HEK293 (cell line): ENCODE results near the gene APOO.

ENCODE experiments used
- REST ChIP-seq: fragments of 450-650 bp; formaldehyde crosslinking; IDR thresholded peaks from 2 replicates; pipeline ENCODE4 v1.5.1; 2016; ENCODE audit warnings: missing biosample characterization, missing genetic modification characterization
- YY1 ChIP-seq: fragments of 450-650 bp; formaldehyde crosslinking; IDR thresholded peaks from 2 replicates; pipeline ENCODE4 v1.5.1; 2018; ENCODE audit warnings: missing biosample characterization, missing genetic modification characterization
- ZEB2 ChIP-seq: fragments of 450-650 bp; formaldehyde crosslinking; IDR thresholded peaks from 2 replicates; pipeline ENCODE4 v1.5.1; 2016; ENCODE audit warnings: missing biosample characterization, missing genetic modification characterization
- ZNF664 ChIP-seq: fragments of 450-650 bp; formaldehyde crosslinking; IDR thresholded peaks from 2 replicates; pipeline ENCODE4 v1.5.1; 2016; ENCODE audit warnings: missing biosample characterization, missing genetic modification characterization
- ZXDB ChIP-seq: fragments of 450-650 bp; formaldehyde crosslinking; IDR thresholded peaks from 2 replicates; pipeline ENCODE4 v1.5.1; 2016; ENCODE audit warnings: missing biosample characterization, missing genetic modification characterization
- TF ChIP-seq, protein P1 (sequence below): fragments of 450-650 bp; formaldehyde crosslinking; IDR thresholded peaks from 2 replicates; pipeline ENCODE4 v1.5.1; 2016; ENCODE audit warnings: missing biosample characterization, missing genetic modification characterization

DNA sequence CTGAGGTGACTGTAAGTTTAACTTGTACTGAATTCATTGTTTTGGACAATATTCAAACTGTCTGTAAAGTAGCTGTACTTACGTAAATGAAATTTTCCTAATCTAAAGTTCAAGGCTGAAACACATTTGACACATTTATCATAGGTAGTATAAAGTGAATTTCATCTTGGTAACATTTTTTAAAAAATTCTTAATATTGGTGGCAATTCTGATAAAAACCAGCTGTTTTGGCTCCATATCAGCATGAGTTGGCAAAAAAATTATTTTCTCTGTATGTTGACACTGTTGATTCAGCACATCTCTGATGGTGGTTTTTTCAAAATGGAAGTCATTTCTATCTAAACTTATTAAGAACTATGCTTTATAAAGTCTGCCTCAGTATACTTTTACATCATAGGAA is 31.0 kb upstream of the APOO start:
- TF ChIP-seq, protein P1, sequence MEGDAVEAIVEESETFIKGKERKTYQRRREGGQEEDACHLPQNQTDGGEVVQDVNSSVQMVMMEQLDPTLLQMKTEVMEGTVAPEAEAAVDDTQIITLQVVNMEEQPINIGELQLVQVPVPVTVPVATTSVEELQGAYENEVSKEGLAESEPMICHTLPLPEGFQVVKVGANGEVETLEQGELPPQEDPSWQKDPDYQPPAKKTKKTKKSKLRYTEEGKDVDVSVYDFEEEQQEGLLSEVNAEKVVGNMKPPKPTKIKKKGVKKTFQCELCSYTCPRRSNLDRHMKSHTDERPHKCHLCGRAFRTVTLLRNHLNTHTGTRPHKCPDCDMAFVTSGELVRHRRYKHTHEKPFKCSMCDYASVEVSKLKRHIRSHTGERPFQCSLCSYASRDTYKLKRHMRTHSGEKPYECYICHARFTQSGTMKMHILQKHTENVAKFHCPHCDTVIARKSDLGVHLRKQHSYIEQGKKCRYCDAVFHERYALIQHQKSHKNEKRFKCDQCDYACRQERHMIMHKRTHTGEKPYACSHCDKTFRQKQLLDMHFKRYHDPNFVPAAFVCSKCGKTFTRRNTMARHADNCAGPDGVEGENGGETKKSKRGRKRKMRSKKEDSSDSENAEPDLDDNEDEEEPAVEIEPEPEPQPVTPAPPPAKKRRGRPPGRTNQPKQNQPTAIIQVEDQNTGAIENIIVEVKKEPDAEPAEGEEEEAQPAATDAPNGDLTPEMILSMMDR (tag by site-specific recombination), result no peak
- TF ChIP-seq ZXDB (tag by site-specific recombination) (no peak), REST (tag by site-specific recombination) (no peak), ZEB2 (no peak), ZNF664 (no peak), YY1 (tag by site-specific recombination) (no peak)
